GDM1 (cell line): ENCODE results near the gene ZNHIT2.
"Not testable (repeated sequence)": the region's sequence is repeated elsewhere in the genome, so short reads cannot be mapped to it uniquely, and the experiment has no call there.

Experiments
- DNase-seq: peaks from one replicate; lab custom pipeline; 2025; lab: John Stamatoyannopoulos, UW

Gene ZNHIT2

GRCh38 chr11:65117206-65118096 is at the start of gene ZNHIT2:
Gene ZNHIT2, minus strand, starts transcription at chr11:65117701. Its CDS starts 48 bp downstream, at chr11:65117653.
- DNase-seq: peak; percentile 98

- no peak for DNase-seq
Measured at GRCh38 chr11:65166893-65167292, 49.4 kb upstream of the ZNHIT2 start.

- DNase-seq: no peak
Measured at GRCh38 chr11:65165410-65166317, 48.2 kb upstream of the ZNHIT2 start.

- DNase-seq: no peak
Measured at GRCh38 chr11:65163684-65164083, 46.2 kb upstream of the ZNHIT2 start.

DNA sequence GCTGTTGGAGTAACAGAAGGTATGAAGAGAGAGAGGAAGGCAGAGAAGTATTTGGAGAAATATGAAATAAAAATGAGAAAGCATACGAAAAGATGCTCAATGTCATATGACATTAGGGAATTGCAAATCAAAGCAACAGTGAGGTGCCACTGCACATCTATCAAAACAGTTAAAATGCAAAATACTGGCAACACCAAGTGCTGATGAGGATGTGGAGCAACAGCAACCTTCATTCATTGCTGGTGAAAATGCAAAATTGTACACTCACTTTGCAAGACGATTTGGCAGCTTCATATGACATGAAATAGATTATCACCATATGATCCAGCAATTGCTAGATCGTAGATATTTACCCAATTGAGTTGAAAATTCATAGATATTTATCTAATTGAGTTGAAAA is 43.1 kb upstream of the ZNHIT2 start:
- DNase-seq: no peak

- DNase-seq: no peak
Measured at GRCh38 chr11:65159012-65159411, 41.5 kb upstream of the ZNHIT2 start.

DNA sequence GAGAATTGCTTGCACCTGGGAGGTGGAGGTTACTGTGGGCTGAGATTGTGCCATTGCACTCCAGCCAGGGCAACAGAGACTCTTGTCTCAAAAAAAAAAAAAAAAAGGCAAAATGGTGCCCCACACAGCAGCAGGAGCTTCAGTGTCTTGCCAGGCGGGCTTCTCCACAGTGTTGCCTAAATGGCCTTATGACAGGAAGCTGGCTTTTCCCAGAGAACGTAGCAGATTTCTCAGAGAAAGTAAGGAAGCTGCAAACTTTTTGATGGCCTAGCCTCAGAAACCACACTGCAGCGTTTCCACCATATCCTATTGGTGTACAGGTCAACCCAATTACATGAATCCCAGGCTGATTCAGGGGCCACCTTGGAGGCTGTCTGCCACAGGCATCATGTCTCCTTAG is 39.8 kb upstream of the ZNHIT2 start:
- no peak for DNase-seq

DNA sequence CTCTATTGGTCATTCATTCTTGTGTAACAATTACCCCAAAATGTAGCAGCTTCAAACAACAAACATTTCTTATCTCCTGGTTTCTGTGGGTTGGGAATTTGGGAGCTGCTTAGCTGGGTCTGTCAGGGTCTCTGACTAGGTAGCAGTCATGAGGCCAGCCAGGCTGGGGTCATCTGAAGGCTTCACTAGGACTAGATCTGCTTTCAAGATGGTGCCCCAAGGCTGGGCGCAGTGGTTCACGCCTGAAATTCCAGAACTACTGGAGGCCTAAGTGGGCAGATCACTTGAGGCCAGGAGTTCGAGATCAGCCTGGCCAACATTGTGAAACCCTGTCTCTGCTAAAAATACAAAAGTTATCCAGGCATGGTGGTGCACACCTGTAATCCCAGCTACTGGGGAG is 39.4 kb upstream of the ZNHIT2 start:
- no peak for DNase-seq

DNA sequence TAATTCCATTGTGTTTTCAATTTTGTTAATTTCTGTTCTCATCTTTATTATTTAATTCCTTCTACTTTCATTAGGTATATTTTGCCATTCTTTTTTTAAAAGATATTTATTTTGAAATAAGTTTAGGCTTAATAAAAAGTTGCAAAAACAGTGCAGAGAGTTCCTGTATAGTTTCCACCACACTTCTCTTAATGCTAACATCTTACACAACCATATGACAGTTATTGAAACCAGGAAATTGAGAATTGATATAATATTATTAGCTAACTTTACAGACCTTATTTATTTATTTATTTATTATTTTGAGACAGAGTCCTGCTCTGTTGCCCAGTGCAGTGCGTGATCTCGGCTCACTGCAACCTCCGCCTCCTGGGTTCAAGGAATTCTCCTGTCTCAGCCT is 38.8 kb upstream of the ZNHIT2 start:
- no peak for DNase-seq

- DNase-seq: no peak
Measured at GRCh38 chr11:65152122-65152521, 34.6 kb upstream of the ZNHIT2 start.

GRCh38 chr11:65151331-65151899 is 33.9 kb upstream of the ZNHIT2 start:
- DNase-seq: no peak

- DNase-seq: peak; percentile 93
Measured at GRCh38 chr11:65150509-65151299, 33.2 kb upstream of the ZNHIT2 start.

GRCh38 chr11:65150131-65150508 is 32.6 kb upstream of the ZNHIT2 start:
- DNase-seq: not testable (repeated sequence)

- no peak for DNase-seq
Measured at GRCh38 chr11:65148657-65149056, 31.2 kb upstream of the ZNHIT2 start.

DNA sequence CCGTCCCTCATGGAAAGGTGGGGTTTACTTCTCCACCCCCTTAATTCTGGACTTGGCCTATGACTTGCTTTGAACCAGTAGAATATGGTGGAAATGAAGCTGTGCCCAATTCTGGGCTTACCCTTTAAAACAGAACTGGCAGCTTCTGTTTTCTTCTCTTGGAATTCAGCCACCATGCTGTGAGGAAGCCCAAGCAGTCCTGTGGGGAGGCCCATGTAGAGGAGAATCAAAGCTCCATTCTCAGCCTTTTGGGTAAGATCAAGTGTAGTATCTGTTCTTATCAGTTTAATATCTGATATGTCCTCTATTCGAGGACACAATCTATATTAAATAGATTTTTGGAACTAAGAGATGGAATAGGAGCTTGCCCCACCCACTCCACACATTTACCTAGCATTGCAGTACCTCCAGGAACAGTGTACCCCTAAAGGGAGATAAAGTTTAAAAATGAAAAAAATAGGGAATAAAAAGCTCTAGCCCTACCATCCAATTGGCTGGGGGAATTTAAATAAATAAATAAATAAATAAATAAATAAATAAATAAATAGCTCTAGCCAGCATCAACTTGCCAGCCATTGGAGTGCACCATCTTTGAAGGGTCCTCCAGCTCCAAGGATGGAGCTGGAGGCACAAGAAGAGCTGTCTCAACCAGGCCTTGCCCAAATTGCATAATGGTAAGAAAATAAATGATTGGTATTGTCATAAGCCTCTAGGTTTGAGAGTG is 30.0 kb upstream of the ZNHIT2 start:
- DNase-seq: no peak

DNA sequence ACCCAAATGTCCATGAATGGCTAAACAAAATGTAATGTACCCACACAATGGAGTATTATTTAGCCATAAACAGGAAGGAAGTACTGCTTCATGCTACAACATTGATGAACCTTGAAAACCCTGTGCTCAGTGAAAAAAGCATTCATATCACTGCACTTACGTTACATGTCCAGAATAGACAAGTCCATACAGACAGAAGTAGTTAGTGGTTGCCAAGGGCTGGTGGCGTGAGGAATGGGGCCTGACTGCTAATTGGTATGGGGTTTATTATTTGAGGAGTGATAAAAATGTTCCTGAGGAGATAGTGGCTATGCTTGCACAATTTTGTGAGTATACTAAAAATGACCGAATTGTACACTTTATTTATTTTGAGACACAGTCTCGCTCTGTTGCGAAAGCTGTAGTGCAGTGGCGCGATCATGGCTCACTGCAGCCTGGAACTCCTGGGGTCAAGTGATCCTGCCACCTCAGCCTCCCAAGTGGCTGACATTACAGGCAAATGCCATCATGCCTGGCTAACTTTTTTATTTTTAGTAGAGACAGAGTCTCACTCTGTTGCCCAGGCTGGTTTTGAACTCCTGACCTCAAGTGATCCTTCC is 24.5 kb upstream of the ZNHIT2 start:
- DNase-seq: no peak

- no peak for DNase-seq
Measured at GRCh38 chr11:65136515-65137096, 19.1 kb upstream of the ZNHIT2 start.

DNA sequence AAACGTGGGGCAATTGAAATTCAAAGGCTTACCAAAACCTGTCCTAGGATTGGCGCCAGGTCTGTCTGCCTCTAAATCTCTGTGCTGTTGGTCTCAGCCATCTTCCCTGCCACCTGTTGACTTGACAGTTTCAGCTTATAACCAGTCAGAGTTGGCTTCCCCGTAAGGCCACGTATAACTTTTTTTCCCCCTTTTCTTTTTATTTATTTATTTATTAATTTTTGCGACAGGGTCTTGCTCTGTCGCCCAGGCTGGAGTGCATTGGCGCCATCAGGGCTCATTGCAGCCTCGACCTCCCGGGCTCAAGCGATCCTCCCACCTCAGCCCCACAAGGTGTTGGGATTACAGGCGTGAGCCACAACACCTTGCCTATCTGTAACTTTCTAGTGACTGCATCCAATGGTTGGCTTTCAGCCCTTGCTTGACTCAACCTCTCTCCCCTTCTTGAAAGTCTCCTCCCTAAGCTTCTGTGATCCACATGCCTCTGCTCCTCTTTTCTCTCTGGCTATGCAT is 18.2 kb upstream of the ZNHIT2 start:
- DNase-seq: no peak

DNA sequence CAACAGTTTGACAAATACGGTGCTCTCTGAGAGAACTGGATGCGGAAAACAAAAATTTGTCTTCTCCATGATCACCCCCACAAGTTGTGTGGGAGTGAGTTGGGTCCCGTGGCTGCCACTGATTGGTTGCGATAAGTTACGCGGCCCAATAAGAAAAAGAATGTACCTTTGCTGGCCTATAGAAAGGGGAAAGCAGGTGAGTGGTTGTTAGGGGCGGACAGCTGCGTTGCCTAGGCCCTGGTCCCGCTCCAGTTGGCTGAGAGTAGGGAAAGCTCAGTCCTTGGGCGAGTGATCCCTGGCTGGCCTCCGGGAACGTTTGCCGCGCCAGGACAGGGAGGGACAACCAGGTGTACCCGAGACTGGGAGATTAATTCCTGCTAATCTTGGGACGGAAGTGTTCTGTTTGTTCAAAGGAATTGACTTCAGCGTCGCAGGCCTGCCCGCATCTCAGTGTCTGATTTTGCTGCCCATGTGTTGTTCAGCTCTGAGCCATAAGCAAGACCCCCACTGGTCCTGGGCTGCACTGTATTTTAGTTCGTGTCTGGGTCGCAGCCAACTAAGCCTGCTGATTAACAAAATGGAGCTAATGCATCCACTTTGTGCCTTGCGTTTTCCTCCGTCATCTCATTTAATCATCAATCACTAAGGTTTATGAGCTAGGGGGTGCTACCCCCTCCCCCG is 17.6 kb upstream of the ZNHIT2 start:
- DNase-seq: peak; percentile 82
